Uterus (tissue), 2 donors: ENCODE results near the gene DCAF16.

ENCODE experiments used
- POLR2A ChIP-seq, 2 donors: fragments of 450-650 bp; IDR thresholded peaks; one replicate each; pipeline ENCODE4 v1.6.1; 2016; ENCODE audit warnings: antibody characterized with exemption in 2 of 2, mild to moderate bottlenecking in 1 of 2, moderate library complexity in 1 of 2
- TF ChIP-seq, protein P1 (sequence below), 4 experiments: fragments of 200-600 bp in 2 of 4; fragments of 450-650 bp in 2 of 4; sonication (generic) in 2 of 4; IDR thresholded peaks; one replicate each; pipeline ENCODE4 v1.5.1; 2016 to 2019; ENCODE audit warnings: antibody characterized with exemption in 4 of 4, mild to moderate bottlenecking in 2 of 4, moderate library complexity in 1 of 4

DNA sequence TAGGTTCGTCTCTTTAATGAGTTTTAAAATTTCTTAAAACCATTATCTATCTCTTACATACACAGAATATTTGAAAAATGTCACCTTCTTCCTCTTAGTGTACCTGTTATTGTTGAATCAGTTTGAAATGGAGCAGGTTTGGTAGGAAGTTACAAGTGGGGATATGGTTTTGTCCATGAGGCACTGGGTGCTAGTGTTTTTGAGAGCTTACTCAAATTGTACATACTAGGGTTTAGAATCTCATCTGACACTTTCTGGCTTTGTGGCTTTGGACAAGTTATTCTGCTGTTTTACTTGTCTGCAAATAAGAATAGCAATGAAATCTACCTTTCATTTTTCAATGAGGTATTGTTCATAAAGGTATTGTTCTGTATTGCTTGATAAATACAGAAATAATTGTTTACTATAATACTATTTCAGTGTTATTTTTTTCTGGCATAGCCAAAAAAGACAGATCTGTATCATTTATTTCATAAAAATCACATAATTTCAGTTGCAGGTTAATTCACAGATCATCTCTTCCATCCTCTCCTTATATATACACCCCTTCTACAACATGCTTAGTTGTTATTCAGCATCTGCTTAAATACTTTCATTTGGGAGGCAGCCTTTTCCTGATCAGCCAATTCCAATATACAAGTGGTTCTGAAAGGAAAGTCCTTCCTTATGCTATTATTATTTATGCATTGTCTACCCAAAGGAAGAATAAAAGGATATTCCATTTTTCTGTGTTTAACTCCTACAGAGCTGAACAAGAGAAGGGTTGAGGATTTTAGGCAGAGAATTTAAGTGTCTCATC lies 13.5 kb upstream of the DCAF16 start:
- no peak for TF ChIP-seq POLR2A (IDR thresholded peaks at IDR 0.05)
- TF ChIP-seq, protein P1, sequence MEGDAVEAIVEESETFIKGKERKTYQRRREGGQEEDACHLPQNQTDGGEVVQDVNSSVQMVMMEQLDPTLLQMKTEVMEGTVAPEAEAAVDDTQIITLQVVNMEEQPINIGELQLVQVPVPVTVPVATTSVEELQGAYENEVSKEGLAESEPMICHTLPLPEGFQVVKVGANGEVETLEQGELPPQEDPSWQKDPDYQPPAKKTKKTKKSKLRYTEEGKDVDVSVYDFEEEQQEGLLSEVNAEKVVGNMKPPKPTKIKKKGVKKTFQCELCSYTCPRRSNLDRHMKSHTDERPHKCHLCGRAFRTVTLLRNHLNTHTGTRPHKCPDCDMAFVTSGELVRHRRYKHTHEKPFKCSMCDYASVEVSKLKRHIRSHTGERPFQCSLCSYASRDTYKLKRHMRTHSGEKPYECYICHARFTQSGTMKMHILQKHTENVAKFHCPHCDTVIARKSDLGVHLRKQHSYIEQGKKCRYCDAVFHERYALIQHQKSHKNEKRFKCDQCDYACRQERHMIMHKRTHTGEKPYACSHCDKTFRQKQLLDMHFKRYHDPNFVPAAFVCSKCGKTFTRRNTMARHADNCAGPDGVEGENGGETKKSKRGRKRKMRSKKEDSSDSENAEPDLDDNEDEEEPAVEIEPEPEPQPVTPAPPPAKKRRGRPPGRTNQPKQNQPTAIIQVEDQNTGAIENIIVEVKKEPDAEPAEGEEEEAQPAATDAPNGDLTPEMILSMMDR (IDR thresholded peaks at IDR 0.05), result no peak
